ENCODE results near the gene PGAM1.
A peak's percentile ranks its signal among the peaks of the same experiment; 100 is the strongest.
"Not testable (repeated sequence)": the region's sequence is repeated elsewhere in the genome, so short reads cannot be mapped to it uniquely, and the experiment has no call there.

Gene PGAM1

DNA sequence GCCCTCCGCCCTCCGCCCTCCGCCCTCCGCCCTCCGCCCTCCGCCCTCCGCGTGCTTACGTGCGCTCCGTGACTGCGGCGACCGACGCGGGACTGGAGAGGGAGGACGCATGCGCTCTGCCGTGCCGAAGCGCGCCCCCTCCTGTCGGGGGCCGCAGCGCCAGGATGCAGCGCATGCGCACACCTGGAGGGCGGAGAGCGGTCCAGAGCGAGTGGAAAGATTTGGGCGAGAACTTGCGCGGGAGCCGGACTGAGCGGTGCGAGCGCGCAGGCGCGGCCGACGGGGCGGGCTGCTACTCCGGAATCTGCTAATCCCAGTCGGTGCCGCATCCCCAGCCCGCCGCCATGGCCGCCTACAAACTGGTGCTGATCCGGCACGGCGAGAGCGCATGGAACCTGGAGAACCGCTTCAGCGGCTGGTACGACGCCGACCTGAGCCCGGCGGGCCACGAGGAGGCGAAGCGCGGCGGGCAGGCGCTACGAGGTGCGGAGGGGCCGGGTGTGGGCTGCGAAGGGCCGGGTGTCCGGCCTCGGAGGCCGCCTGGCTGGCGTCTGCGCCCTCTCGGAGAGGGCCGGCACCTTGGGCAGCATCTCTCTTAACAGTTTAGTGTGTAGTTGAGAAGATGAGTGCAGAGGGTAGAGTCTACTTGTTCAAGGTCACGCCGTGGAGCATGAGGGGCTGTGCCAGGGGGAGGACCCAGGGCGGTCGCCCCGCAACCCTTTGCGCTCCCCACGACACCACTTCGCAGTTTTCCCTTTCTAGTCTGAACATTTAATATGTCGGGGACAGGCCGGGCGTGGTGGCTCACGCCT, at the start of gene PGAM1:
TSS of gene PGAM1 (plus strand) at position 228 of the 812 bp plus-strand sequence. CDS start at position 345, 117 bp downstream.
- DNase-seq (ENCODE audit: low spot score), result peak; percentile 98

DNA sequence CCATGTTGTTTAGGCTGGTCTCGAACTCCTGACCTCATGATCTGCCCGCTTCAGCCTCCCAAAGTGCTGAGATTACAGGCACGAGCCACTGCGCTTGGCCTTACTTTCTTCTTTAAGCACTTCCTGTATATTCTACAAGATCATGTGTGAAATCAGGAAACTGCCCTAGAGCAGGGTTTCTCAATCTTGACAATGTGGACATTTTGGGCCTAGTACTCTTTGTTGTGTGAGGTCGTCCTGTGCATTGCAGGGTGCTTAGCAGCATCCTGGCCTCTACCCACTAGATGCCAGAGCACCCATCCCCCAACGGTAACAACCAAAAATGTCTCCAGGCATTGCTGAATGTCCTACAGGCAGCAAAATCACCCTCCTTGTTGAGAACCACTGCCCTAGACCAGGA, 49.6 kb upstream of the PGAM1 start:
- DNase-seq (ENCODE audit: low spot score), result no peak

DNA sequence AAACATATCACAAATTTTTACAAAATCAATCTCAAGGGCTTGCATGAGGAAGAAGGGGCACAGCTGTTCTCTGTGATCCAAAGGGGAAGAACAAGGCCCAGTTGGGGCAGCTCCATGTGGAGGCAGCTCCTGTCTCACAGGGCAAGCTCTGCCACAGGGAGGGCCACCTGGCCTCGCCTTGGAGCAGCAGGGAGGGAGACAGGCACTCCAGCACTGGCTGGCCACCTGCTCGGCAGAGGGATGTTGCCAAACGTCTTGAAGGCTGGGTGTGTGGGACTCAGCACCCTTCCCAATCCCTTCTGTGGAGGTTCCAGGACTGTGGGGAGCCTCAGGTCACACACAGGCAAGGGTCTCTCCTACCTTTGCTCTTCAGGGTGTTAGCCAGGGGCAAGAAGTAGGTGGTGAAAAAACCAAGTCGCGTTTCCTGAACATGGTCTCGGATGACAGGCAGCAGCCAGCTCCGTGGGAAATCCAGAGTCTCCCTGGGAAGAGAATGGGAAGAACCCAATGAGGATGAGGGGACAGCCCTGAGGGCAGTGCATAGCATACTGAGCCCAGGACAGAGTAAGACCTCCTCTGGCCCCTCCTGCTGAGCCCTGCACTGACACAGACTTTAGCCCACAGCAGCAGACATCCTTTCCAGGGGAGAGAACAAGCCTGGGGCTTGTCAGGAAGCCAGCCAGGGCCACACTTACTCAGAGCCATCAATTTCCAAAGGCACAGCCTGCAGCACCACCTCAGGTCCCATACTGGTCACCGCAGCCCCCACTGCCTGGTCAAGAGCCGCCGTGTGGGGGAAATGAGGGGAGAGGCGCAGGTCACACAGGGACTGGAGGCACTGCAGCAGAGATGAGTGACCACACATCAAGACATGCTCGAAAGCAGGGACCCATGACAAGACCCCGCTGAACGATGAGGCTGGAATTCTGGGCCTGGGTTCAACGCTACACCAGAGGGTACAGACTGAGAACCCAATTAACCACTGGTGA, 46.8 kb upstream of the PGAM1 start:
- no peak for DNase-seq (ENCODE audit: low spot score)

DNA sequence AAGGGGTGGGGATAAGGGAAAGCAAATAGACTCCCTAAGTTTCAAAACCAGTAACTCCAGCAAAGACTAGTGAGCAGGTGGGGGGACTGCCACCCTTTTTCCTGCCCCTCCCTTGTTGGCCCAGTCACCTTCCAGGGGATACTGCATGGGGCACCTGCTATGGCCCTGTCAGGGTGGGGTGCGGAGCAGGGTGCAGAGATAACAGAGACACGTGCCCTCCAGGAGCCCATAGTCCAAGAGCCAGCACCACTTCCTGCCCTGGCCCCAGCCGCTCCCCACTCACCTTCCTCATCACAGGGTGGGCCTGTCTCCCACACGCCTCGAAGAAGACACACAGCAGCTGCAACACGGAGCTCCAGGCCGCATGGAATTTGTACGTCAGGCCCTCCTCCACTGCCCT, 45.5 kb upstream of the PGAM1 start:
- no peak for DNase-seq (ENCODE audit: low spot score)

GRCh38 chr10:97381626-97382025, 44.4 kb upstream of the PGAM1 start:
- DNase-seq (ENCODE audit: low spot score), result no peak

DNA sequence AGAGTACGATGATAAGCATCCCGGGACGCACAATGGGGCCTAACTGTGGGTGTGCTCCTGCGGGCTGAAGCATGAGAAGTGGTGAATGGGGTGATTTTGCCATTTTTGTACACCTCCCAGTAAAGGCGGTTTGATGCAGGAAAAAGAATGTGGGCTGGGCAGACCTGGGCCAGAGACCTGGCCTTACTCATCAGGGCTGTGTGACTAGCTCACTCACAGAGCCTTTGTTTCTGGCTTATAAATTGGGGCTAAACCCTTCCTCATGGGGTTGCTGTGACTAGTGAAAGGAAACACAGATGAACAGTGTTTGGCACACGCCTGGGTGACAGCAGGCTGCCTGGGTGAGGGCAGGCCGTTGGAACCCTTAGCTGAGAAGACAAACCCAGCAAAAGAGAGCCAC, 42.8 kb upstream of the PGAM1 start:
- no peak for DNase-seq (ENCODE audit: low spot score)

- no peak for DNase-seq (ENCODE audit: low spot score)
These were observed 41.8 kb upstream of the PGAM1 start for GRCh38 chr10:97384156-97384555.

GRCh38 chr10:97384641-97385040, 41.4 kb upstream of the PGAM1 start:
- no peak for DNase-seq (ENCODE audit: low spot score)

GRCh38 chr10:97385565-97385964, 40.4 kb upstream of the PGAM1 start:
- no peak for DNase-seq (ENCODE audit: low spot score)

DNA sequence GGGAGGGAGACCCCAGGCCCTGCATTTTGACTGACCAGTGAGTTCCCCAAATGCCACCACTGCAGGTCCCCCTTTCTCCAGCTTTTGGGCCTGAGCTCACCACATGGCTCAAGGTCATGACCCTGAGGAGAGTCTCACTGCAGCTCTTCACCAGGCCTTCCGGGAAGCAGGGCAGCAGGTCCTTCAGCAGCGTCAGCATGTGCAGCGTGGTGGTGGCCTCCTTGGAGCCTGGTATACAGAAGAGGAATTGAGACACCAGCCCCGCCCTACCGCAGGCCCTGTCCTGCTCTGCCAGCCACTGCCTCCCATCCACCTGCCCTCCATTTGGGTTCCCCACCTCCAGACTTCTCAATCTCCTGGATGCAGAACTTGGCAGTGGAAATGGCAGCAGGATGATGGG, 37.8 kb upstream of the PGAM1 start:
- no peak for DNase-seq (ENCODE audit: low spot score)

DNA sequence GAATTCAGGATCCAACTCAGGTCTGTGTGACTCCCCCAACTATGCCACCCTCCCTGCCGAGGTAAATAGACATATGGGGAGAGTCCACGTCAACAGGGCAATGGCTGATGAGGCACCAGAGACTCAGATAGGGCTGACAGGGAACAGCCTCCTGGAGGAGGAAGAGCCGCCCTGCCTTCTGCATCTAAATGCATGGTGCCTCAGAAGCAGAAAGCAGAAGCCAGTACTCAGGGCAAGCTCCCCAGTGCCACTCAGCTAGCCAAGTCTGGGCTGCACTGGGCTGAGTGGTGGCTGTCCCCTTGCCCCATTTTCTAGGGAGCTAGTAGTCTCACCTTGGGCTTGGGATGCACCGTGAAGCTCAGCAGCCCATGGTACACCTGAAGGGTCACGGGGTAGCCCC, 35.9 kb upstream of the PGAM1 start:
- DNase-seq (ENCODE audit: low spot score), result no peak

DNA sequence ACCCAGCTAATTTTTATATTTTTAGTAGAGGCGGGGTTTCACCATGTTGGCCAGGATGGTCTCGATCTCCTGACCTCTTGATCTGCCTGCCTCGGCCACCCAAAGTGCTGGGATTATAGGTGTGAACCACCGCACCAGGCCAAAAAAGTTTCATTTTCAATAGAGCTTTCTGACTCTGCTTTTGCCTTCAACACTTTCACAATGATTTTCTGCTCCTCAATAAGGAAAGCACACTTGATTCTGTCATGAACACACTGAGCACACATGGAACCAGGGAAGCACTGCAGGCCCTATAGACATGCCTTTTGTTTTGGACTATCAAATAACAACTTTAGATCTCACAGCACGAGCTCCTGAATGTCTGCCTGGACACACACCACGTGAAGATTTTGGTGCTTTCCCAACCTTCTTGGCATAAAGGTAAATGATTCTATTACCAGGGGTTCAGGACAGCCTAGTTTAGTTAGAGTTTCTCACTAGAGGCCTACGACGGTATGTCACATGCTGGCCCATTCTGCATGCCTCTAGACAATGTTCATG, 32.9 kb upstream of the PGAM1 start:
- no peak for DNase-seq (ENCODE audit: low spot score)

- DNase-seq (ENCODE audit: low spot score), result no peak
These were observed 29.9 kb upstream of the PGAM1 start for GRCh38 chr10:97396056-97396455.

- DNase-seq (ENCODE audit: low spot score), result no peak
These were observed 26.0 kb upstream of the PGAM1 start for GRCh38 chr10:97399843-97400545.

- DNase-seq (ENCODE audit: low spot score), result peak; percentile 85
These were observed 25.1 kb upstream of the PGAM1 start, which contains the start of gene RRP12 for GRCh38 chr10:97400665-97401454. TSS of gene RRP12 (minus strand) at chr10:97401340. CDS start at chr10:97401231, 109 bp downstream.

DNA sequence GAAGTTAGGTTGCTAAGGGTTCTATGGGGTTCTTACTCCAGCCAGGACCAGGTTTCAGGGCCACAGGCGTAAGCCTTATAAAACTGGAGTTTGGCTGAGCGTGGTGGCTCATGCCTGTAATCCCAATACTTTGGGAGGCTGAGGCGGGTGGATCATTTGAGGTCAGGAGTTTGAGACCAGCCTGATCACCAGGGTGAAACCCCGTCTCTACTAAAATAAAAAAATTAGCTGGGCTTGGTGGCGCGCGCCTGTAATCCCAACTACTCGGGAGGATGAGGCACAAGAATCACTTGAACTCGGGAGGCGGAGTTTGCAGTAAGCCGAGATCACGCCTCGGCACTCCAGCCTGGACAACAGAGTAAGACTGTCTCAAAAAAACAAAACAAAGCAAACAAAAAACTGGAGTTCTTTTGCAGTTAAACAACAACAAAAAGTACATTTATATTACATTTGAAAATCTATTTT, 24.5 kb upstream of the PGAM1 start:
- no peak for DNase-seq (ENCODE audit: low spot score)

GRCh38 chr10:97404044-97404443, 21.9 kb upstream of the PGAM1 start:
- no peak for DNase-seq (ENCODE audit: low spot score)

GRCh38 chr10:97406064-97406463, 19.9 kb upstream of the PGAM1 start:
- DNase-seq (ENCODE audit: low spot score), result no peak

DNA sequence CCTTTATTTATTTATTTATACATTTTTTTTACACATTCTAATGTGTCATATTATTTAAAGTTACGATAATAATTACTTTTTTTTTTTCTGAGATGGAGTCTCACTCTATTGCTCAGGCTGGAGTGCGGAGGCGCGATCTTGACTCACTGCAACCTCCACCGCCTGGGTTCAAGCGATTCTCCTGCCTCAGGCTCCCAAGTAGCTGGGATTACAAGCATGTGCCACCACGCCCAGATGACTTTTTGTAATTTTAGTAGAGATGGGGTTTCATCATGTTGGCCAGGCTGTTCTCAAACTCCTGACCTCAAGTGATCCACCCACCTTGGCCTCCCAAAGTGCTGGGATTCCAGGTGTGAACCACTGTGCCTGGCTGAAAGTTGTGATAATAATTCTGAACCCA, 19.5 kb upstream of the PGAM1 start:
- DNase-seq (ENCODE audit: low spot score), result not testable (repeated sequence)

- DNase-seq (ENCODE audit: low spot score), result no peak
These were observed 18.6 kb upstream of the PGAM1 start for GRCh38 chr10:97407211-97407951.

Measured in left forelimb (tissue), 1 donor.